Spinal cord (tissue), 10 donors: ENCODE measurements around the gene TUBB2A. TPM values are rescaled to one million over a fixed set of nuclear protein-coding genes. Genes with fewer than 3 reads are reported as not detected.

ENCODE experiments used
- DNase-seq, 6 donors: peaks; one replicate each; pipeline versions ENCODE4 v3.0.0 to v3.0.0-alpha.2; 2013 to 2015; ENCODE audit warnings: low spot score in 6 of 6, low read depth in 4 of 6
- H3K27ac ChIP-seq: one replicate; pipeline ENCODE4 v1.5.1; 2013; ENCODE audit warnings: low read depth, low read length, control low read depth
- H3K27me3 ChIP-seq: one replicate; pipeline ENCODE4 v1.6.1; 2013; ENCODE audit warnings: low read length; ENCODE audit not compliant: control insufficient read depth, insufficient read depth
- H3K36me3 ChIP-seq: one replicate; pipeline ENCODE4 v1.6.1; 2013; ENCODE audit warnings: low read length; ENCODE audit not compliant: control insufficient read depth, insufficient read depth
- H3K4me1 ChIP-seq: one replicate; pipeline ENCODE4 v1.6.1; 2013; ENCODE audit warnings: low read length; ENCODE audit not compliant: control insufficient read depth, insufficient read depth
- H3K4me3 ChIP-seq: one replicate; pipeline ENCODE4 v1.5.1; 2013; ENCODE audit warnings: low read depth, low read length, control low read depth
- H3K9me3 ChIP-seq: one replicate; pipeline ENCODE4 v1.6.1; 2013; ENCODE audit warnings: low read length; ENCODE audit not compliant: control insufficient read depth, insufficient read depth
- WGBS: methylation state at CpG from one replicate; pipeline ENCODE4 v1.1.5; 2013; ENCODE audit warnings: missing lambda C conversion rate; ENCODE audit not compliant: insufficient coverage; 5-methylcytosine and 5-hydroxymethylcytosine counted together
- polyA plus RNA-seq, 2 donors: library from polyadenylated mRNA; unstranded; fragments of 120-200 nt; gene quantifications; one replicate each; pipeline ENCODE4 v1.2.1, GENCODE V29; 2013; ENCODE audit not compliant: insufficient read length in 2 of 2
- total RNA-seq, 2 donors: library from RNA; depleted of rRNA in 1 of 2; stranded (reverse); fragments of 120-200 nt in 1 of 2; fragments of >200 nt in 1 of 2; gene quantifications; one replicate each; pipeline versions ENCODE4 v1.2.3 to v1.2.4, GENCODE V29; 2013 to 2014
- donor health status: healthy.

TUBB2A gene
- total and polyA plus RNA-seq, 4 donors, result 476 to 2,011 (median 1,322) TPM

DNA sequence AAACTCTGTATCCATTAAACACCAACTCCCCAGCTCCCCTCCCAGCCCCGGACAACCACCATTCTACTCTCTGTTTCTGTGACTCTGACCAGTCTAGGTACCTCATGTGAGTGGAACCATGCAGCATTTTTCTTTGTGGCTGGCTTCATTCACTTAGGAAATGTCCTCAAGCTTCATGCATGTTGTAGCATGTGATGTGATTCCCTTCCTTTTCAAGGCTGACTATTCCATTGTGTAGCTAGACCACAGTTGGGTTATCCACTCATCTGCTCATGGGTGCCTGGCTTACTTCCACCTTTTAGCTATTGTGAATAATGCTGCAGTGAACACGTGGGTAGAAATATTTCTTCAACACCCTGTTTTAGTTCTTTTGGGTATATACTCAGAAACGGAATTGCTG lies 47.6 kb downstream of the TUBB2A start:
- DNase-seq, result no peak
- Histone ChIP-seq H3K27ac (no peak overlapping the region), H3K36me3 (peaks cover 52% of the 10 kb centered on the region), H3K4me1 (no peaks in the 10 kb centered on the region), H3K4me3 (no peak overlapping the region), H3K9me3 (no peaks in the 10 kb centered on the region), H3K27me3 (no peaks in the 10 kb centered on the region)
- WGBS, result no CpG with 5 or more reads among the region's 3 CpGs

GRCh38 chr6:3108746-3109414 lies 48.5 kb downstream of the TUBB2A start:
- Histone ChIP-seq H3K27ac (no peak overlapping the region), H3K27me3 (no peaks in the 10 kb centered on the region), H3K9me3 (no peaks in the 10 kb centered on the region), H3K36me3 (peaks cover 50% of the 10 kb centered on the region), H3K4me1 (no peaks in the 10 kb centered on the region), H3K4me3 (no peak overlapping the region)
- 86% methylated on average over 10 of the region's 10 CpGs for WGBS
- DNase-seq, result no peak

Other genes with a start within 250 kb of the TUBB2A start
- 10 to 100 TPM; 43.1 to 72.0 TPM for gene SERPINB6, start 186.0 kb downstream of the TUBB2A start, total RNA-seq
- 10 to 100 TPM; 81.6 to 82.5 TPM for gene SERPINB6, start 186.0 kb downstream of the TUBB2A start, polyA plus RNA-seq
- 10 to 100 TPM; 12.2 to 40.5 TPM for gene NQO2, start 157.7 kb downstream of the TUBB2A start, total RNA-seq
- gene NQO2, start 157.7 kb downstream of the TUBB2A start, polyA plus RNA-seq, result 10 to 100 TPM; 45.2 to 63.0 TPM
- 10 to 100 TPM; 17.4 to 25.5 TPM for gene RIPK1, start 89.0 kb downstream of the TUBB2A start, total RNA-seq
- 10 to 100 TPM; 15.7 to 18.6 TPM for gene RIPK1, start 89.0 kb downstream of the TUBB2A start, polyA plus RNA-seq
- 10 to 100 TPM; 21.4 to 47.0 TPM for gene BPHL, start 38.8 kb downstream of the TUBB2A start, total RNA-seq
- 10 to 100 TPM; 44.4 to 53.1 TPM for gene BPHL, start 38.8 kb downstream of the TUBB2A start, polyA plus RNA-seq
- gene TUBB2B, start 70.1 kb upstream of the TUBB2A start, total RNA-seq, result 100 to 1,000 TPM; 554 to 702 TPM
- gene TUBB2B, start 70.1 kb upstream of the TUBB2A start, polyA plus RNA-seq, result 1,000 to 10,000 TPM; 1,520 to 1,720 TPM
- gene PSMG4, start 101.4 kb upstream of the TUBB2A start, total RNA-seq, result 10 to 100 TPM; 13.9 to 23.7 TPM
- 10 to 100 TPM; 30.2 to 40.6 TPM for gene PSMG4, start 101.4 kb upstream of the TUBB2A start, polyA plus RNA-seq